Epithelial cell of prostate (primary cell): Measurements from ENCODE around the gene TMEM256.
A peak's percentile ranks its signal among the peaks of the same experiment; 100 is the strongest.

Experiments used
- DNase-seq: peaks from one replicate; pipeline ENCODE4 v3.0.0-alpha.2; 2011; ENCODE audit warnings: low read depth, low spot score
- H3K27ac ChIP-seq: fragments of 450-650 bp; 2 replicates; pipeline ENCODE4 v1.5.1; 2017; ENCODE audit warnings: mild to moderate bottlenecking

Gene TMEM256

GRCh38 chr17:7410634-7411426 lies 6.9 kb upstream of the TMEM256 start:
- no peak for DNase-seq
- no peak overlapping the region for H3K27ac ChIP-seq

- no peak for DNase-seq
- H3K27ac ChIP-seq, result no peak overlapping the region
Measured at GRCh38 chr17:7409716-7410115, 5.8 kb upstream of the TMEM256 start.

GRCh38 chr17:7408863-7409262 lies 5.0 kb upstream of the TMEM256 start:
- DNase-seq, result no peak
- no peak overlapping the region for H3K27ac ChIP-seq

GRCh38 chr17:7408252-7408727 lies 4.4 kb upstream of the TMEM256 start:
- H3K27ac ChIP-seq, result no peak overlapping the region
- no peak for DNase-seq

GRCh38 chr17:7407485-7408251 lies 3.8 kb upstream of the TMEM256 start, which contains the start of gene NLGN2:
Gene NLGN2, plus strand, starts transcription at chr17:7407845. Its CDS starts 411 bp downstream, at chr17:7408256.
- DNase-seq, result no peak
- H3K27ac ChIP-seq, result no peak within 1 kb of the TSS

- DNase-seq, result no peak
- H3K27ac ChIP-seq, result no peak overlapping the region
Measured at GRCh38 chr17:7407082-7407481, 3.2 kb upstream of the TMEM256 start.

GRCh38 chr17:7406235-7406825 lies 2.4 kb upstream of the TMEM256 start:
- no peak overlapping the region for H3K27ac ChIP-seq
- DNase-seq, result no peak

- DNase-seq, result no peak
- no peak overlapping the region for H3K27ac ChIP-seq
Measured at GRCh38 chr17:7405350-7406234, 1.7 kb upstream of the TMEM256 start.

GRCh38 chr17:7404737-7405349 lies 946 bp upstream of the TMEM256 start:
- no peak for DNase-seq
- peak overlapping the region; percentile 59 for H3K27ac ChIP-seq

GRCh38 chr17:7403727-7403976 lies 245 bp downstream of the TMEM256 start:
- H3K27ac ChIP-seq, result peak overlapping the region; percentile 59
- DNase-seq, result no peak

- DNase-seq, result no peak
- H3K27ac ChIP-seq, result peak overlapping the region; percentile 59
Measured at GRCh38 chr17:7403043-7403726, 712 bp downstream of the TMEM256 start.

- no peak for DNase-seq
- H3K27ac ChIP-seq, result no peak overlapping the region
Measured at GRCh38 chr17:7398612-7399011, 5.3 kb downstream of the TMEM256 start.

GRCh38 chr17:7396147-7396546 lies 7.8 kb downstream of the TMEM256 start:
- no peak for DNase-seq
- H3K27ac ChIP-seq, result no peak overlapping the region

GRCh38 chr17:7394452-7395191 lies 9.3 kb downstream of the TMEM256 start, which contains the start of gene PLSCR3:
Gene PLSCR3, minus strand, starts transcription at chr17:7394525. Its CDS starts 415 bp downstream, at chr17:7394110.
- no peak for DNase-seq
- peak within 1 kb of the TSS; percentile 87 for H3K27ac ChIP-seq

- H3K27ac ChIP-seq, result peak overlapping the region; percentile 87
- DNase-seq, result no peak
Measured at GRCh38 chr17:7393613-7394451, 10.1 kb downstream of the TMEM256 start.

- DNase-seq, result no peak
- peak overlapping the region; percentile 87 for H3K27ac ChIP-seq
Measured at GRCh38 chr17:7392696-7393612, 10.9 kb downstream of the TMEM256 start.

- no peak overlapping the region for H3K27ac ChIP-seq
- DNase-seq, result no peak
Measured at GRCh38 chr17:7391307-7391706, 12.6 kb downstream of the TMEM256 start.
